ENCODE results near the gene CDH2. TPM values are rescaled to one million over a fixed set of nuclear protein-coding genes. Genes with fewer than 3 reads are reported as not detected.

CDH2 gene
- total RNA-seq, 1 donor from 2014 or later, result 0.07 TPM

- H3K9me3 Mint-ChIP-seq, result no peaks in the 10 kb centered on the region
- no peak overlapping the region for H3K4me3 Mint-ChIP-seq
Observed at GRCh38 chr18:28015671-28016070, 161.3 kb downstream of the CDH2 start.

GRCh38 chr18:28013066-28013465 is 163.9 kb downstream of the CDH2 start:
- Mint-ChIP-seq H3K27ac (no peak overlapping the region), H3K4me1 (no peaks in the 10 kb centered on the region)
- intact Hi-C loops (cut with micrococcal nuclease), result no loop called here

More at GRCh38 chr18:28015671-28016070, 161.3 kb downstream of the CDH2 start:
- Mint-ChIP-seq H3K4me1 (no peaks in the 10 kb centered on the region), H3K36me3 (ENCODE audit: low read depth) (no peaks in the 10 kb centered on the region), H3K27me3 (no peaks in the 10 kb centered on the region), H3K27ac (no peak overlapping the region)
- intact Hi-C loops (cut with micrococcal nuclease), result no loop called here
- no peak for DNase-seq

GRCh38 chr18:28012336-28012735 is 164.6 kb downstream of the CDH2 start:
- Mint-ChIP-seq H3K27me3 (no peaks in the 10 kb centered on the region), H3K9me3 (no peaks in the 10 kb centered on the region), H3K27ac (no peak overlapping the region), H3K4me3 (no peak overlapping the region), H3K4me1 (no peaks in the 10 kb centered on the region), H3K36me3 (ENCODE audit: low read depth) (no peaks in the 10 kb centered on the region)
- intact Hi-C loops (cut with micrococcal nuclease), result no loop called here
- no peak for DNase-seq

More at GRCh38 chr18:28013066-28013465, 163.9 kb downstream of the CDH2 start:
- no peaks in the 10 kb centered on the region for H3K27me3 Mint-ChIP-seq
- H3K9me3 Mint-ChIP-seq, result no peaks in the 10 kb centered on the region
- DNase-seq, result no peak
- no peak overlapping the region for H3K4me3 Mint-ChIP-seq
- H3K36me3 Mint-ChIP-seq (ENCODE audit: low read depth), result no peaks in the 10 kb centered on the region

GRCh38 chr18:28009589-28009988 is 167.3 kb downstream of the CDH2 start:
- H3K36me3 Mint-ChIP-seq (ENCODE audit: low read depth), result no peaks in the 10 kb centered on the region
- H3K27ac Mint-ChIP-seq, result no peak overlapping the region
- H3K4me3 Mint-ChIP-seq, result no peak overlapping the region
- H3K27me3 Mint-ChIP-seq, result no peaks in the 10 kb centered on the region
- no peak for DNase-seq
- intact Hi-C loops (cut with micrococcal nuclease), result no loop called here
- H3K9me3 Mint-ChIP-seq, result no peaks in the 10 kb centered on the region
- no peaks in the 10 kb centered on the region for H3K4me1 Mint-ChIP-seq

GRCh38 chr18:28007841-28008240 is 169.1 kb downstream of the CDH2 start:
- intact Hi-C loops (cut with micrococcal nuclease), result no loop called here
- Mint-ChIP-seq H3K36me3 (ENCODE audit: low read depth) (no peaks in the 10 kb centered on the region), H3K4me1 (no peaks in the 10 kb centered on the region), H3K27ac (no peak overlapping the region), H3K4me3 (no peak overlapping the region), H3K27me3 (no peaks in the 10 kb centered on the region), H3K9me3 (no peaks in the 10 kb centered on the region)
- no peak for DNase-seq

GRCh38 chr18:28005164-28005563 is 171.8 kb downstream of the CDH2 start:
- Mint-ChIP-seq H3K27me3 (no peaks in the 10 kb centered on the region), H3K36me3 (ENCODE audit: low read depth) (no peaks in the 10 kb centered on the region), H3K4me3 (no peak overlapping the region), H3K27ac (no peak overlapping the region), H3K9me3 (no peaks in the 10 kb centered on the region), H3K4me1 (no peaks in the 10 kb centered on the region)
- intact Hi-C loops (cut with micrococcal nuclease), result no loop called here
- no peak for DNase-seq

GRCh38 chr18:28004606-28005005 is 172.3 kb downstream of the CDH2 start:
- no peaks in the 10 kb centered on the region for H3K27me3 Mint-ChIP-seq
- H3K9me3 Mint-ChIP-seq, result no peaks in the 10 kb centered on the region
- H3K4me1 Mint-ChIP-seq, result no peaks in the 10 kb centered on the region
- H3K4me3 Mint-ChIP-seq, result no peak overlapping the region
- H3K27ac Mint-ChIP-seq, result no peak overlapping the region
- DNase-seq, result no peak
- no peaks in the 10 kb centered on the region for H3K36me3 Mint-ChIP-seq (ENCODE audit: low read depth)
- intact Hi-C loops (cut with micrococcal nuclease), result no loop called here

- Mint-ChIP-seq H3K9me3 (no peaks in the 10 kb centered on the region), H3K27ac (no peak overlapping the region), H3K36me3 (ENCODE audit: low read depth) (no peaks in the 10 kb centered on the region), H3K4me1 (no peaks in the 10 kb centered on the region), H3K4me3 (no peak overlapping the region), H3K27me3 (no peaks in the 10 kb centered on the region)
- intact Hi-C loops (cut with micrococcal nuclease), result no loop called here
- no peak for DNase-seq
Observed at GRCh38 chr18:28003451-28003850, 173.5 kb downstream of the CDH2 start.

- H3K27me3 Mint-ChIP-seq, result no peaks in the 10 kb centered on the region
- H3K4me3 Mint-ChIP-seq, result no peak overlapping the region
- H3K4me1 Mint-ChIP-seq, result no peaks in the 10 kb centered on the region
- H3K27ac Mint-ChIP-seq, result no peak overlapping the region
- no peak for DNase-seq
- no peaks in the 10 kb centered on the region for H3K36me3 Mint-ChIP-seq (ENCODE audit: low read depth)
- intact Hi-C loops (cut with micrococcal nuclease), result no loop called here
- H3K9me3 Mint-ChIP-seq, result peaks cover 3% of the 10 kb centered on the region
Observed at GRCh38 chr18:28002841-28003240, 174.1 kb downstream of the CDH2 start.

GRCh38 chr18:27996801-27997272 is 180.1 kb downstream of the CDH2 start:
- intact Hi-C loops (cut with micrococcal nuclease), result no loop called here
- Mint-ChIP-seq H3K9me3 (peaks cover 6% of the 10 kb centered on the region), H3K4me3 (no peak overlapping the region)

GRCh38 chr18:27995770-27996502 is 181.0 kb downstream of the CDH2 start:
- DNase-seq, result no peak
- Mint-ChIP-seq H3K27me3 (no peaks in the 10 kb centered on the region), H3K4me1 (no peaks in the 10 kb centered on the region), H3K27ac (no peak overlapping the region), H3K36me3 (ENCODE audit: low read depth) (no peaks in the 10 kb centered on the region), H3K4me3 (no peak overlapping the region), H3K9me3 (peaks cover 6% of the 10 kb centered on the region)
- intact Hi-C loops (cut with micrococcal nuclease), result no loop called here

More at GRCh38 chr18:27996801-27997272, 180.1 kb downstream of the CDH2 start:
- Mint-ChIP-seq H3K27me3 (no peaks in the 10 kb centered on the region), H3K4me1 (no peaks in the 10 kb centered on the region), H3K27ac (no peak overlapping the region), H3K36me3 (ENCODE audit: low read depth) (no peaks in the 10 kb centered on the region)
- DNase-seq, result no peak

- Mint-ChIP-seq H3K4me3 (no peak overlapping the region), H3K27me3 (no peaks in the 10 kb centered on the region), H3K36me3 (ENCODE audit: low read depth) (no peaks in the 10 kb centered on the region), H3K27ac (no peak overlapping the region), H3K9me3 (peaks cover 6% of the 10 kb centered on the region), H3K4me1 (no peaks in the 10 kb centered on the region)
- no peak for DNase-seq
- intact Hi-C loops (cut with micrococcal nuclease), result no loop called here
Observed at GRCh38 chr18:27994571-27994970, 182.4 kb downstream of the CDH2 start.

- H3K27ac Mint-ChIP-seq, result no peak overlapping the region
- no peaks in the 10 kb centered on the region for H3K4me1 Mint-ChIP-seq
- H3K4me3 Mint-ChIP-seq, result no peak overlapping the region
- intact Hi-C loops (cut with micrococcal nuclease), result no loop called here
- no peaks in the 10 kb centered on the region for H3K27me3 Mint-ChIP-seq
- H3K36me3 Mint-ChIP-seq (ENCODE audit: low read depth), result no peaks in the 10 kb centered on the region
- DNase-seq, result no peak
- H3K9me3 Mint-ChIP-seq, result peaks cover 4% of the 10 kb centered on the region
Observed at GRCh38 chr18:27991391-27991790, 185.5 kb downstream of the CDH2 start.

GRCh38 chr18:27985832-27986231 is 191.1 kb downstream of the CDH2 start:
- no peaks in the 10 kb centered on the region for H3K36me3 Mint-ChIP-seq (ENCODE audit: low read depth)
- H3K4me1 Mint-ChIP-seq, result no peaks in the 10 kb centered on the region
- H3K9me3 Mint-ChIP-seq, result no peaks in the 10 kb centered on the region
- no peaks in the 10 kb centered on the region for H3K27me3 Mint-ChIP-seq
- H3K4me3 Mint-ChIP-seq, result no peak overlapping the region
- DNase-seq, result no peak
- no peak overlapping the region for H3K27ac Mint-ChIP-seq
- intact Hi-C loops (cut with micrococcal nuclease), result no loop called here

- intact Hi-C loops (cut with micrococcal nuclease), result no loop called here
- DNase-seq, result no peak
- no peaks in the 10 kb centered on the region for H3K9me3 Mint-ChIP-seq
- no peak overlapping the region for H3K4me3 Mint-ChIP-seq
- H3K4me1 Mint-ChIP-seq, result no peaks in the 10 kb centered on the region
- no peak overlapping the region for H3K27ac Mint-ChIP-seq
- no peaks in the 10 kb centered on the region for H3K36me3 Mint-ChIP-seq (ENCODE audit: low read depth)
- no peaks in the 10 kb centered on the region for H3K27me3 Mint-ChIP-seq
Observed at GRCh38 chr18:27983780-27984179, 193.2 kb downstream of the CDH2 start.
